GM18909 (cell line): ENCODE results near the gene HK2.

Experiments
- ATAC-seq: cut with Tn5 transposase; IDR thresholded peaks from one replicate; pipeline ENCODE4 v1.9.1; 2021; ENCODE audit warnings: mild to moderate bottlenecking; ENCODE audit not compliant: unreplicated experiment, poor library complexity

Gene HK2

GRCh38 chr2:74922592-74923227 lies 88.8 kb downstream of the HK2 start:
- no peak for ATAC-seq

GRCh38 chr2:74924463-74925265 lies 90.7 kb downstream of the HK2 start:
- ATAC-seq, result no peak

GRCh38 chr2:74925361-74925786 lies 91.4 kb downstream of the HK2 start:
- no peak for ATAC-seq

- ATAC-seq, result no peak
These were observed 93.7 kb downstream of the HK2 start for GRCh38 chr2:74927621-74928020.

- ATAC-seq, result no peak
These were observed 97.0 kb downstream of the HK2 start for GRCh38 chr2:74930811-74931486.

- ATAC-seq, result no peak
These were observed 98.0 kb downstream of the HK2 start for GRCh38 chr2:74931940-74932339.

- ATAC-seq, result no peak
These were observed 102.1 kb downstream of the HK2 start for GRCh38 chr2:74935975-74936391.

GRCh38 chr2:74937221-74937880 lies 103.4 kb downstream of the HK2 start:
- no peak for ATAC-seq

GRCh38 chr2:74938264-74938663 lies 104.3 kb downstream of the HK2 start:
- no peak for ATAC-seq

- no peak for ATAC-seq
These were observed 106.2 kb downstream of the HK2 start for GRCh38 chr2:74939919-74940812.

- no peak for ATAC-seq
These were observed 107.4 kb downstream of the HK2 start for GRCh38 chr2:74941284-74941683.

GRCh38 chr2:74942263-74942662 lies 108.3 kb downstream of the HK2 start:
- no peak for ATAC-seq
